GF-D8 (cell line): ENCODE results near the gene ALOXE3.
"Not testable (repeated sequence)": the region's sequence is repeated elsewhere in the genome, so short reads cannot be mapped to it uniquely, and the experiment has no call there.

Experiments used
- DNase-seq: peaks from one replicate; lab custom pipeline; 2025; lab: John Stamatoyannopoulos, UW

ALOXE3 gene

GRCh38 chr17:8122422-8122923 is 4.2 kb upstream of the ALOXE3 start:
- DNase-seq: no peak

GRCh38 chr17:8121681-8122421 is 3.5 kb upstream of the ALOXE3 start:
- no peak for DNase-seq

- DNase-seq: no peak
Observed at GRCh38 chr17:8121407-8121680, 3.0 kb upstream of the ALOXE3 start.

DNA sequence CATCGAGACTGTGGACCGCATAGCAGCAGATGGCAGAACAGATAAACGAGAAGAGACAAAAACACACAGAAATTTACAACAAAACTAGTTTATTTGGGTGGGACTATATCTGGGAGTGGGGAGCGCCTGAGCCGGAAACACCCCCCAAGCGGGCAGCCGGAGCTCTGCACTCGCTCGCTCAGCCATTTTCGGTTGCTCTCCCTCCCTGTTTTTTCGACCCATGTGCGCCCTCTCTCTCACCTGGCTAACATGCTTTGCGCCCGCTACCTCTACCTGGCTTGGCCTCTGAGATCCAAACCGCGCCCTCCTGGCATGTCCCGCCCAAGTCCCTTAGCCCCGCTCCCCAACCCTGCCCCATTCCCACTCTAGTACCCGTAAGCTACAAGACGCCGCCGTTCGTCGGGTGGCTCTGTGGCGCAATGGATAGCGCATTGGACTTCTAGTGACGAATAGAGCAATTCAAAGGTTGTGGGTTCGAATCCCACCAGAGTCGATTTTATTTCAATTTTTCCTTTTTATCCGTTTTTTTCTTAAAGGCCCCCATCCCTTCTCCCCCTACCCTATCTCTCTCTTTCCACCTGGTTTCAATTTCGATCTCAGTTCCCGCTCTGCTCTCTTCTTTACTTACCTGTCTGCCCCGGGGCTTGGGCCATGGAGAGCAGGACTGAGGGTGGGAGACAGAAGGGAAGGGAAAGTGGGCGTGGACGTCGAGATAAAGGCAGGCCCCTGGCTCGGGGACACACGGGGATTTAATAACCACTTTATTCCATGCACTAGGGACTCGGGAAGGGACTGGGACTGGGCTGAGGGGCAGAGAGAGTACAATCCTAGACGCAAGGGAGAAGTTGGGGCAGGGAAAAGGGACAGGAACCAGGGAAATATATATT is 2.4 kb upstream of the ALOXE3 start:
- peak; percentile 16 for DNase-seq

DNA sequence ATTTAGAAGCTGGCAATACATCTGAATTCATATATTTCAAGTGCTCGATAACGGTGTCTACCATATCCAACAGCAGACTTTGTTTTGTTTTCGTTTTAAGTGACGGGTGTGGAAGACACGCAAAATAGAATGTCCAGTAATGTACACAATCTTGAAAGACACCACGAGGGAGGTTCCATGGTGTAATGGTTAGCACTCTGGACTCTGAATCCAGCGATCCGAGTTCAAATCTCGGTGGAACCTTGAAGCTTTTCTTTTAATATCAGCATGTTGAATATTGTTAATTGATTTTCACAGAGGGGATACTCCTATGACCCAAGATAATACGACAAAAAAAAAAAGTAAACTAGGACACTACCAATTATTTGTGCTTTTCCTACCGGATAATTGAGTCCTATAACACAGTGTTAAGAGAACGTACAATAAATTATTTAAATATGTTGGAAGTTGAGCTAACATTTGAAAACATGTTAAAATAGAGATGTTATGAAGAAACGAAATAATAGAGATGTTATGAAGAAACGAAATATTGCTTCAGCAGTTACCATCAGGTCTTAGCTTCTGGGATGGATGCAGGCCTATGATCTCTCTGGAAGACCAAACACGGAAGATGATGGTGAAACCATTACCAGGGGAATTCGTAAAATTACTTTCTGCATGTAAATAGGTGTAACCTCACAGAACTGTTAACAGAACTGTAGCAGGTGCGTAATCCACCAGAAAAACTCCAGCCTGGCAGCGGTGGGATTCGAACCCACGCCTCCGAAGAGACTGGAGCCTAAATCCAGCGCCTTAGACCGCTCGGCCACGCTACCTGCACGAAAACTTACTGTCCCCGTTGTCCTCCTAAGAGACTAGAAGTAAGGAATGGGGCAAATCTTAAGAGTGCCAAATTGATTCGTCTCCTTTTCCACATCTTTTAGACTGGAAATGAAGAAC is 1.5 kb upstream of the ALOXE3 start:
- peak; percentile 59 for DNase-seq

GRCh38 chr17:8118769-8119580 is 661 bp upstream of the ALOXE3 start:
- peak; percentile 32 for DNase-seq

DNA sequence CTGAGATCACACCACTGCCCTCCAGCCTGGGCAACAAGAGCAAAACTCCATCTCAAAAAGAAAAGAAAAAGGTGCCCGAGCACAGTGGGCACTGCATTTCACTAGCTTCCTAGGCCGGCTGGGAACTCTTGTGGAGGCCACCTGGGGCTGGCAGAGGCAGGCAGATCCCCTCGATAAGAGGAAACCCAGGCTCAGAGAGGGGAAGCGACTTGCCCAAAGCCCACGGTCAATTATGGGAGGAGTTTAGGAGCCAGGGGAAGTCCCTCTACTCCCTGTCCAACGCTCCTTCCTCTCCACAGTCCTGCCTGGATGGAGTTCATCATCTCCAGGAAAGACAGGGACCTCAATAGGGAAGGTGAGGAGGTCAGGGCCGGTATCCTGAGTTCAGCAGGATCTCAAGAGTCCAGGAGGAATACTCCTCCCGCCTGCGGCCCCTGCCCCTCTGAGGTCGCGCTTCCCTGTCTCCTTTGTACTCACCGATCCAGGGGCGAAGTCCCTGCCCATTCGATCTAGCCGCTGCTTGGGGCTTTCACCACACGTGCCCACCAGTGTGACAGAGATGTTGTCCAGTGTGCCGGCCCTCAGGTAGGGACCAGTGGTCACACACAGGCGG is 841 bp downstream of the ALOXE3 start:
- DNase-seq: no peak

- no peak for DNase-seq
Observed at GRCh38 chr17:8116776-8117175, 1.5 kb downstream of the ALOXE3 start.

DNA sequence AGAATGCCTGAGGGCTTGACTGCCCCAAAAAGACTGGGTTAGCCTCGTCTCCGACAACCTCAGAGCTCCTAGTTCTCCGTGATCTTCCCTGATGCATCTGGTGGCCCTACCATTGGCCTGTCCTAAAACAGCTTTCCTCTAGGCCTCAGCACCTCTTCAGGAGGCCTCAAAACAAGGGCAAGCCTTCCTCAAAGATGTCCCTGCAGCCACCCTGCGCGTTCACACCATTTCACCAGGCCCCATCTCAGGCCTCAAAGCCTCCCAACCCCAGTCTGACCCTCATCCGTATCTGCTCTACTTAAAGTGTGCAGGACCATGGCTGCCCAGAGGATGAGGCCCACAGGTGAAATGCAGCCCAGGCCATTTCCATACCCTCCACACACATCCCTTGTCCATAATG is 7.4 kb downstream of the ALOXE3 start:
- no peak for DNase-seq

- DNase-seq: no peak
Observed at GRCh38 chr17:8110456-8110804, 7.9 kb downstream of the ALOXE3 start.

- DNase-seq: no peak
Observed at GRCh38 chr17:8109661-8110455, 8.5 kb downstream of the ALOXE3 start.

DNA sequence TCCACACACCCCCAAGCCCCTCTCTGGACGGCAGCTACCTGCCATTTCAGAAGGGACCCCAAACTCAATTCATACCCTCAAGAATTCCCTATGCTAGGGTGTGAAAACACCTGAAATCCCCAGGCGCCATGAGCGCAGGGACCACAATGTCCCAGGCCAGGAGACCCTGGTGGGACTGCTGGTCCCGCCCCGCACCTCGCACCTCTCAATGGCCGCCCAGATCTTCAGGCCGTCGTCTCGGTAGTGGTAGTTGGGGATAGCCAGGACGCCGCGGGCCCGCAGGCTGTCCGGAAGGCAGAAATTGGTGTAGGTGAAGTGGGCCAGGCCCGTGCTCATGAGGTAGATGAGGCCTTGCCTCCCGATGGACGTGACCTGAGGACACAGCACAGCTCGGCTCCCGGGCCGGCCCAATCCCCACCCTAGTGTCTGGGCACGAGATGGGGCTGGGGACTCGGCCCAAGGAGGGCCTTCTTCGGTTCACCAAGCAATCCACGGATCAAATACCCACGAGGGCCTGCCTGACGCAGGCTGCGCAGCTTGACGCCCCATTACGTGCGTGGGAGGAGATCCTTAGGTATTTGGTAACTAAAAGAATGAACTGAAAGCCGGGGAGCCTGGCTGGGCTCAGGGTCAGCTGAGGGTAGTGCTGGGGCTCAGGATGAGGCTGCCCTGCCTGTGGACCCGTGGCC is 9.2 kb downstream of the ALOXE3 start:
- no peak for DNase-seq

- DNase-seq: not testable (repeated sequence)
Observed at GRCh38 chr17:8106980-8107379, 11.3 kb downstream of the ALOXE3 start.

- no peak for DNase-seq
Observed at GRCh38 chr17:8105957-8106398, 12.3 kb downstream of the ALOXE3 start.

DNA sequence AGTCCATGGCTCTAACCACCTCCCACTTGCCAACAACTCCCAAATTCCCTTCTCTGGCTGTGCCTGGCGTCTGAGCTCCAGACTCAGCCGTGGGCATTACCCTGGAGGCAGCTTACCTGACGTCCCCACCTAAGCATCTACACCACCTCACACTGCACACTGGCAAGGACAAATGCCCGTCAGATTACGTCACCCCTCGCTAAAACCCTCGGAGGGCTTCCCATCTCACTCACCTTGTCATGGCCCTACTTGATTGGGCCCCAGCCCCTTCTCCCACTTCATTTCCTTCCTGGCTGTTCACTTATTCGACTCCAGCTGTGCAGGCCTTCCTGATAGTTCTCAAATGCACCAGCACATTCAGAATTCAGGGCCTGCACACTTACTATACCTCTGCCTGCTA is 13.4 kb downstream of the ALOXE3 start:
- DNase-seq: no peak

- no peak for DNase-seq
Observed at GRCh38 chr17:8103549-8103948, 14.8 kb downstream of the ALOXE3 start.

GRCh38 chr17:8101721-8102120 is 16.6 kb downstream of the ALOXE3 start:
- DNase-seq: no peak

- DNase-seq: no peak
Observed at GRCh38 chr17:8100763-8101162, 17.6 kb downstream of the ALOXE3 start.

GRCh38 chr17:8100111-8100510 is 18.2 kb downstream of the ALOXE3 start:
- DNase-seq: no peak

GRCh38 chr17:8096541-8096940 is 21.8 kb downstream of the ALOXE3 start:
- no peak for DNase-seq
